HG03135 (cell line): ENCODE data around the gene CAMK2D.
A peak's percentile ranks its signal among the peaks of the same experiment; 100 is the strongest.
"Not testable (repeated sequence)": the region's sequence is repeated elsewhere in the genome, so short reads cannot be mapped to it uniquely, and the experiment has no call there.

ENCODE experiments used
- ATAC-seq: cut with Tn5 transposase; IDR thresholded peaks from one replicate; pipeline ENCODE4 v1.9.1; 2021; ENCODE audit warnings: mild to moderate bottlenecking, moderate library complexity; ENCODE audit not compliant: unreplicated experiment

CAMK2D gene

DNA sequence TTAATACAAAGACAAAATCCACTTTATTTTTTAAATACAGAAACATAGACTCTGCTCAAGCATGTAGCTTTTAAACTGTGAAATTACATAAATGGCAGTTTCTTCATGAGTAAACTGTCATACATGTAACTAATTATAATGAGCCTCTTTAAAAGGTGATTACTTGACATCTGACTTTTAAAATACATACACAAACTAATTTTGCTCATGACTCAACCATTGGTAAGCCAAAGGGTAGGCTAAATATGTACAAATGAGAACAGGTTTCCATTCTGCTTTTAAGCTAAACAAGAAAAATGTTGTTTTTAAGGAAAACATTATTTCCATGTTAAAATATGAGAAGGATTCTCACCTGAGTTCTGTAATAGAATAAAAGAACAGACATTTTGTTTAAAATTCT is 27.9 kb downstream of the CAMK2D start:
- ATAC-seq: no peak

DNA sequence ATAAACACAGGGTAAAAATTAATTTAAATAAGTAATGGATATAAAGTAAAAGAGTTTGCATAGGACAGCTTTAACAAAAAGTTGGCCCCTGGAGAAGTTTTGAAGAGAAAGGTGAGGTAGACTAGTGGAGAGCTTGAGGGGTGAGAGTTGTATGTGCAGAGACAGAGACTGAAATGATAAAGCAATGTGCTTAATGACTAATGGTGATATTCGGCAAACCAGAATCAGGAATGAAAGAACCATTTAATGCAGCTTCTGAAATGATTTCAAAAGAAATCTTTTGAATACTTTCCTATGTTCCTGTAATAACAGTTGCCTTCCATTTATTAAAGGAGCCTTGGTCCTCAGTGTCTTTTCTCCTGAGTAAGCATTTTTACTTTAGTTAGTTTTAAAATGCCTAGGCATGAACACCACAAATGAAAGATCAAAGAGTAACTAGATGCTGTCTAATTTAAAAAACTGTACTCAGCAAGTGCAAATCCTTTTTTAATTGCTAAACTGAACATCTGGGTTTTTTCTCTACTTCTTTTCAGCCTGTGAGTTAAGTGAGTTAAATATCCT is 28.5 kb downstream of the CAMK2D start:
- ATAC-seq: no peak

DNA sequence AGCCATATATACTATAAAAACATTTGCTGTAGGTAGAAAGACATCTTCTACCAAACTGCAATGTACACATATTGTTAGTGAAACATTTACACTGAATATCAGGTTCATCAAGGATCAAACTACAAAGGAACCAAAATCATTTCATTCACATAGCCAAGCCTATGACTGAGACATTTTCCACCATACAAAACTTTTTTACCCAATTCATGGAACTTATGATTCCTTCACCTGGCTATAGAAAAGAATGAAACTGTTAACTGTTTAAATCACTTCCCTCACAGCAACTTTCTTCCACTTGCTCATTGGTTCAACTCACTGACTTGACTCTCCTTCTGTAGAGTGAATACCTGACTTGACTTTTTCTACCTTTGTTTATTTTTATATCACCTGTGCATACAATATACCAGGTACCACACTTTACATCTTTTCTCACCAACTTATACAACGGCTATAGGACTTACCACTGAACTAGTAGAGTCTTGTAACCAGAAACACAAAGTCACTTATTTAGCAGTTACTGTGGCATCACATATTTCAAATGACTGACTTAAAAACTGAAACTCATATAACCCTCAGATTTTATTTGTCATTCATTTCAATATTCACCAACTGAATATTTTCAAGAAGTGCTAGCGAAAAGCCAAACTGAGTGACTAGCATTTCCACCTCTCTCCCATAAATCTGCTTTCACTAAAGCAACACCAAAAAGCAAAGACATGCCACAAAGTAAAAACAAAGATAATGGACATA is 30.9 kb downstream of the CAMK2D start:
- ATAC-seq: no peak

DNA sequence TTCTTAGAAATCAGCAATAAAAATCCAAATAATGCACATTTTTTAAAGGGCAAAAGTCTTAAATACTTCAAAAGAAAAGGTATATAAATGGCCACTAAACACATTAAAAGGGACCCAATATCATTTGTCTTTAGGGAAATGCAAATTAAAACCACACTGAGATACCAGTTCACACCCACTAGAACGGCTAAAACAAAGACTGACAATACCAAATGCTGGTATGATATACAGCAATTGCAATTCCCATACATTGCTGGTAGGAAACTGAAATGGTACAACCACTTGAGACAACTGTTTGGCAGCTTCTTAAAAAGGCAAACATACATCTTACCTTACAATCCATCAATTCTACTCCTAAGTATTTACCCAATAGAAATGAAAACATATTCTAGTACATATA is 33.7 kb downstream of the CAMK2D start:
- ATAC-seq: no peak

DNA sequence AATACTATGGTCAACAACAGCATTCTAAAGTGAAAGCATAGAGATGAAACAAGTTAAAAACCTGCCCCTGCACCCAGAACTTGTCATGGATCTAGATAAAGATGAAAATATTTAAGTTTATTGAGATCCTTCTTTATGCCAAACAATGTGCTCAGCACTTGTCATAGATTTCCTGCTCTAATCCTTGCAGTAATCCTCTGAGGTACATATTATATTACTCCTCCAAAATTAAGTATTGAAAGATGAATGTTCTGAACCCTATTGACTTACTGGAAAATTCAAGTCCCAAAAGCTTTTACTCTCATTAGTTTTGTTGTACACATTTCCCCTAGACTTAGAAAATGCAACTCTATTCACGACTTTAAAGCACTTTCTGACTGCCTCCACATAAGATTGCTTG is 35.6 kb downstream of the CAMK2D start:
- ATAC-seq: no peak

DNA sequence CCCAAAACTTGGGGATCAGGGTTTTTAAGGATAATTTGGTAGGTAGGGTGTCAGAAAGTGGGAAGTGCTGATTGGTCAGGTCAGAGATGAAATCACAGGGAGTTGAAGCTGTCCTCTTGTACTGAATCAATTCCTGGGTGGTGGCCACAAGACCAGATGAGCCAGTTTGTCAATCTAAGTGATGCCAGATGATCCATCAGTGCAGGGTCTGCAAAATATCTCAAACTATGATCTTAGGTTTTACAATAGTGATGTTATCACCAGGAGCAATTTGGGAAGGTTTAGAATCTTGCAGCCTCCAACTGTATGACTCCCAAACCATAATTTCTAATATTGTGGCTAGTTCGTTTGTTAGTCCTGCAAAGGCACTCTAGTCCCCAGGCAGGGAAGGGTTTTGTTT is 43.3 kb downstream of the CAMK2D start:
- no peak for ATAC-seq

DNA sequence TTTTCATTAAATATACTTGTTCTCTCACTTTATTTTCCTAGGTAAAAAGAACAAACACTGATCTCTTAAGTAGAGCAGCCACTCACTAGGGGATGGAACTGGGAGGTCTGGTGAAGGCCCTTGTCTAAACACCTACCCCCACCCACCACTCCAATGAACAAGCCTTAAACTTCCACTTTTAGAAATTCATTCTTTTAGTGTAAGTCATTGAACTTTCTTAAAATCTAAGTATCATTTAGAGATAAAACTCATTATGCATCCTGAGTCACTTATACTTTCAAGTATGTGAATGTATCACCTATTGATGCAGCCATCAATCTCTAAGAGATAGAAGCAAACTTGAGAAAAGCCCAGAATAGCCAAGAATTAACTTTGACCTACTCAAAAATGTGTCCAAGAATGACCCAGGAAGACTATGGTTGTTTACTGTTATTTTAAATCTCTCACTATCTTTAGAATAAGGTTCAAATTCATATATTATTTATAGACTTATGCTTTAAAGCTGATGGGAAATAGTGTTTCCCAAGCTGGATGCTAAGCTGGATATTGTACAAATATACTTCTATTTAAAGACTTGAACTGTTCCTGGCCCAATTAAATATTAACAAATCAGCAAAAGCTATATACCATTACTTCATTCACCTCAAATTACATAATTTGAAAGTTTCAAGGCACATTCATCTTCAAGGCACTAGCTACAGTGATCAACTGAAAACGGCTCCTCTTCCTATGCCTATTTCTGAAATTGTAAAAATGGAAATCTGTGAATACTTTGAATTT is 49.5 kb downstream of the CAMK2D start:
- ATAC-seq: no peak

DNA sequence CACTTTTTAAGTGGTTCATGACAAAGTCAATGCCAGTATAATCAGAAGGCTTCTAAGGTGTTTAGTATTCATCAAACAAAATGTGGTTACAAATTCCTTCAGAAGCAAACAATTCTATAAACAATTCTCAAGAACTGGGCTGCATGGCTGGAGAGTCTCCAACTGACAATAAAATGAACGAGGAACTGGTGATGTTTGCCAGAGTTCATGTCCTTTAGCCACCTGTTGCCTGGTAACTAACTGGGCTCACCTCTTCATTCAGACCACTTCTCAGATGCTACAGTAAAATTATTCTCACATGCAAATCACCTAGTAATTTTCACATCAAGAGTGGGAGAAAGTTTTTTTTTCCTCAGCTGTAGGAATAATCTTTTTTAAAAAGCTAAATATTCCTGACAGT is 53.3 kb downstream of the CAMK2D start:
- peak; percentile 86 for ATAC-seq

DNA sequence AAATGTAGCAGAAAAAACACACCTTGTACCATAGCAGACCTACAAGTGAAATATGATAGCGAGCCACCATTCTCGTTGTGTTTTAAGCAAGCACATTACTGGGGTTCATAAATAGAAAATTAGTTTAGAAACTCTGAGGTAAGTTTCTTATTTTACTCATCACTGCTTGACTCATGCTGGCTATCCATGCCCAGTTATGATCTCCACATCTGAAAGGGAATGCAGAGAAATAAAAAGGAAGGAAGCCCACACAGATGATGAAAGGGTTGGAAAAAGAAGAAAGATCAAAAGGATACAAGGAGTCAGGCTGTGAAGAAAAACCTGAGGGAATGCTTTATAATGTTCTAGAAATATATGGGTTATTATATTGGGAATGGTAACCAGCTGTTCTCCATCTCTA is 54.5 kb downstream of the CAMK2D start:
- ATAC-seq: no peak

DNA sequence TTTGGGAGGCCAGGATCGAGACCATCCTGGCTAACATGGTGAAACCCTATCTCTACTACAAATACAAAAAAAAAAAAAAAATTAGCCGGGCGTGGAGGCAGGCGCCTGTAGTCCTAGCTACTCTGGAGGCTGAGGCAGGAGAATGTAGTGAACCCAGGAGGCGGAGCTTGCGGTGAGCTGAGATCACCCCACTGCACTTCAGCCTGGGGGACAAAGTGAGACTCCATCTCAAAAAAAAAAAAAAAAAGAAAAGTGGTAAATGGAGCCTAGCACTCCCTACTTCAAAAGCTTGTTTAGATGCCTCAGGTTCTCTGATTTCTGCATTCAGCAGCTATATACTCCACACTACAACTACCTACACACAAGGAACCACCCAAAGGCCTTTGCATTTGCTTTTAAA is 56.4 kb downstream of the CAMK2D start:
- not testable (repeated sequence) for ATAC-seq

DNA sequence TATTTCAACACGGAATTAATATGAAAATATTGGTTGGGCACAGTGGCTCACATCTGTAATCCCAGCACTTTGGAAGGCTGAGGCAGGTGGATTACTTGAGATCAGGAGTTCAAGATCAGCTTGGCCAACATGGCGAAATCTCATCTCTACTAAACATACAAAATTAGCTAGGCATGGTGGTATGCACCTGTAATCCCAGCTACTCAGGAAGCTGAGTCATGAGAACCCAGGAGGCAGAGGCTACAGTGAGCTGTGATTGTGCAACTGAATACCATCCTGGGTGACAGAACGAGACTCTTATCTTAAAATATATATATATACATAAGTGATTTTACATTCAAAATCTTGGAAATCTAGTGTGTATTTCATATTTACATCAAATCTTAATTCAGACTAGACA is 58.9 kb downstream of the CAMK2D start:
- not testable (repeated sequence) for ATAC-seq

DNA sequence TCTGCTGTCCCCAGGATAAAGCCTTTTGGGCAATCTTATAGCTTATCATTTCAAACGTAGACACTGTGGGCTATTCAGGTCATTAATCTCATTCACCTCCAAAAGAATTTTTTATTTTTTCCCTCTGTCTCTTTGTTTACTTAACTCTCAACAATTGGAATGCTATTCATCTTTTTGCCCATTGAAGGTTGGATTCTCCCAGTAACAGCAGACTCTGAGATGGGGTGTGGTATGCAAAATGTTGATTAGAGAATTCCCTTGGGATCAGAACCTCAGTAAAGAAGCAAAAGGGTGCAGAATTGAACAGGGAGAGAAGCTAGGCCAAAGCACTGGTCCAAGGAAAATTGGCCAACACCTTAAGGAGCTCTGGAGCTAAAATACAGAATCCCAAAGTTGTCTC is 60.4 kb downstream of the CAMK2D start:
- ATAC-seq: no peak

DNA sequence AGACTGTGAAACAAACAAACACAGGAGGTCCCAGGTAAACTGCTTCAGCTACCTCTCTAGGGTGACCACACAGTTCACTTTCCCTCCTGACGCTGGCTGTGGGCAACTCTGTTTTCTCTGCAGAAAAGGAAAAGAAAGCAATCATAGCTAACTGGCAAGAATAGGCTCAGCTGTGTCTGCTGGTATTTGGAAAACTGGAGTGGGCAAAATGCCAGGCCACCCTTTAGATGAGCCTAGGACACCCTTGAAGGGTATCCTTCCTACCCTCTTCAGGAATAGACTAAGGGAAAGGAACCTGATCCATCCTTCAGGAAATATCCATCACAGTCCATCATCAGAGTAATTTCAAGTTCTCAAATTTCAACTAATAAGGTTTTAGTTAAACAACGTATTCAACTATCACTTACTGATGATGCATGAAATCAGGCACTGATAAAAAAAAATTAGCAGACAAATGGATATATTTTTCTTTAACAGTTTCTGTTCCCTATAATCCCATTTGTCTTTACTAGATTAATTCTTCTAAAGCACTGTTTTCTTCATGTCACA is 60.9 kb downstream of the CAMK2D start:
- ATAC-seq: no peak

DNA sequence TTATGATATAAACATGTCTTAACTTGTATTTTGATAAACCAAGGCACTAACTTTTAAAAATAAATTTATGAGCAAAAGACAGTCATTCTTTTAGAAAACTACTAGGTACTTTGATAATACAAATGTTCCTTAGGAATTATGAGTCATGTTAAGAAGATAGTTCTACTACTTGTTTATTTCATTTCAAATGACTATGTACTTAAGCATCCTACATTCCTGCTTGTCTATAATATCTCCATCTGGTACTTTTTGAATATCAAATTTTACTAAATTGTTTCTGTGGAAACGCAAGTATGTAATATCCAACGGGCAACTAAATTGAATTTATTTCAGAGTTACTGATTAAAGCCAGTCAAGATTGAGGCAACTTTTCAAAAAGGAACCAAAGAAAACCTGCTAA is 61.8 kb downstream of the CAMK2D start:
- ATAC-seq: no peak

DNA sequence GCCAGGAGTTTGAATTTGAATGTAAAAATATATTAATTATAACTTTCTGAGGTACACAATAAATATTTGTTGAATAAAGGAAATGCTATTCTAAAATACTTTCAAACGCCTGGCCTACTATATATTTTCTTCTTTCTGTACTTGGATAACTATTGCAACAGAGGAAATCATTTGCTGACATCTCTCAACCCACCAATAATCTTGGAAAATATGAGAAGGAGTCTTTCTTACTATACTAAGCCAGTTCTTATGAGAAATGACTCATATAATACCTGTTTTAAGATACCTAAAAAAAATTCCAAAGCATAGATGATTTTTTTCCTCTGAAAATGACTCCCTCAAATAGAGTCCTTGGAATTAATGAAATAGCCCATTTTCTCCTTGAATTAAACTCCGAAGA is 64.1 kb downstream of the CAMK2D start:
- no peak for ATAC-seq

DNA sequence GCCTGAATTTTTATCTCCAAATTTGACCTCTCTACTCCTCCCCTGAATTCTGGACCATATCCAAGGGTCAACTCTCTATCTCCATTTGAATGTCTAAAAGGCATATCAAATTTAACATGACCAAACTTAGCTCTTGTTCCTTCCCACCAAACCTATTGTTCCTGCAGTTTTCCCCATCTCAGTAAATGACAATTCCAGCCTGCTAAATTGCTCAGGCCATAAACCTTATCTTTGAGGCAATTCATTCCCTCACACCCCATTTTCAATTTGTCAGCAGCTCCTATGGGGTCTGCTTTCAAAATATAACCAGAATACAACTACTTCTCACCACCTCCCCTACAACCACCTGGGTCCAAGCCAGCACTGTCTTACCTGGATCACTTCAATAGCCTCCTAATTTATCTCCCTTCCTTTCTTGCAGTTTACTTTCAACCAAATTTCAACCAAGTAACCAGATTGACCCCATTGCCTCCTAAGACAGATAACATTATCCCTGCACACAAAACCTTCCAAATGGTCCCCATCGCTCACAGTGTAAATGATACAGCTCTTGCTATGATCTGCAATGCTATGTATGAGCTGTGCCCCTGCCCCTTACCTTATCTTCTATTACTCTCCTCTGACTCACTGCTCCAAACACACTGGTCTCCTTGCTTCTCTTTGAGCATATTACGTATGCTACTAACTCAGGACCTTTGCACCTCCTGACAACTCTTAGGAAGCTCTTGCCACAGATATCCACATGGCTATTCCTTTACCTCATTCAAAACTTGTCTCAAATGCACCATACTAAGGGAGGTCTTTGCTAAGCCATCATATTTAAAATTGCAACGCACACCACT is 66.0 kb downstream of the CAMK2D start:
- no peak for ATAC-seq

DNA sequence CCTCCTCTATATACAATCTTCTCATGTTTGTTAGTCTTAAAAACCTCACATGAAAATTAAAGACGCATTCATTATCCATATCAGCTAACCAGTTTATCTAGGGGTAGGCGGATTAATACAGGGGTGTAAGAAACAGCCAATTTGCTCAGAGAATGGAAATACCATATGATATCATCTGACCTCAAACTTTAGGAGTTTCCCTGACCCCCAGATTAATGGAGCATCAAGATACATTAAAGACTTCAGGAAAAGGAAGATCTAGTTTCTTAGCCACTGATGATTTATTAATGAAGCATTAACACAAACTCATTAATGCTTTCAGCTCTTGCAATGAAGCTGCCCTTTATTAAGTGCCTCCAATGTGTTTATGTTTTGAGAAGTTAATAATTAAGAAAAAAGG is 67.5 kb downstream of the CAMK2D start:
- ATAC-seq: no peak

DNA sequence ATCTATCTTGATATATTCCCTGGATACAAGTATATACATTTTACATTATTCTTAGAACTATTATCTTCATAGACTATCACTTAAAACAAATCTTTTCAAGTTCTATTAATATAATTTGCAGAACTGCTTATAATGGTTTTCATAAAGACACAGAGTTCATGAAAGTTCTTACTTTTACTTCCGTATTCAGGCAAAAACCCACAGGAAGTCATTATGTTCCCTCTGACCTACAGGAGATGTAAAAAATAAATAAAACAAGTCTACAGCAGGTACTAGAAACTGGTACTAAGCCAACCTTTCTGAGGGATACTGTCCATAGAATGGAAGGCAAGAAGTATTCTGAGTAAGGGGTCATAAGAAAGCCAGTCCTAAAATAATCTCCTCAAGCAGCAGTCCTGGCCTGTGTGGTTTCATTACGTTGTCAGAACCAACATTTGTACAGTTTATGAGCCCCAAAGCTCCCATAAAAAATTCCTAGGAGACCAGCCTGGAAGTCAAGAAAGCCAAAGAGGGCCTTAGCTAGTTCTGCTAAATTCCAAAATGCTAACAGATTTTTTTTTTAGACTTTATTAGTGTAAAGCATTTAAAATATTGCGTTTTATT is 68.6 kb downstream of the CAMK2D start:
- ATAC-seq: no peak

DNA sequence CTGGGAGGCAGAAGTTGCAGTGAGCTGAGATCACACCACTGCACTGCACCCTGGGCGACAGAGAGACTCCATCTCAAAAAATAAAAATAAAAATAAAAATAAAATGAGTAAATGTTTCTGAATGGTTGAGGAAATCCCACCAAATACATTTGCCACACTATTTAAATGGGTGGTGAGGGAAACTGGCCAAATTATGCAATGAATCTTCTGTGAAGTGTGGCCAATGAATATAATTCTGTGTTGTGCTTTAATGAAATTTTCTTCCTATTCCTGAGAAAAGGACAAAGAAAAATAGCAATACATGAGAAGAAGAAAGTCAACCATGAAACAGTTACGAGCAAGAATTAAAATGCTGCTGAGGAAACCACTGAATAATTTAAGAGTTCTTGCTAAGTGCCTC is 69.9 kb downstream of the CAMK2D start:
- ATAC-seq: no peak

DNA sequence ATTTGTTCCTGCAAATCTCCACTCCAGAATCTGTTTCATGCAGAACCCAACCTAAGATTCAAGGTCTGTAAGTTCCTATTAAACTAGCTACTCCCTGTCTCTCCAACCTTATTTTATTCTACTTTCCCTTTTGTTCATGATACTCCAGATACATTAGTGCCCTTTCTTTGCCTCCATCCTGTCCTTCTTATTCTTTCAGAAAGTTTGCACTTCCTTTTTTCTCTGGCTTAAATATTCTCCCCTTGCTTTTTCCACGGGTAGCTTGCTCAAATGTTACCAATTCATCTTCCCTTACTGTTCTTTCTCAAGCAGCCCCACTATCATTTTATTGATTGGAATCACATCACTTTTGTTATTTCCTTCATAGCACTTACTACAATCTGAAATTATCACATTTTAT is 72.1 kb downstream of the CAMK2D start:
- ATAC-seq: no peak
